Activated CD4-positive, alpha-beta T cell treated with anti-CD3 and anti-CD28 coated beads for 48 hours (primary cell): Measurements from ENCODE around the gene TSPYL6.
"Not testable (repeated sequence)": the region's sequence is repeated elsewhere in the genome, so short reads cannot be mapped to it uniquely, and the experiment has no call there.

Experiments
- DNase-seq: peaks from one replicate; pipeline ENCODE4 v3.0.0-alpha.2; 2020

The TSPYL6 gene

DNA sequence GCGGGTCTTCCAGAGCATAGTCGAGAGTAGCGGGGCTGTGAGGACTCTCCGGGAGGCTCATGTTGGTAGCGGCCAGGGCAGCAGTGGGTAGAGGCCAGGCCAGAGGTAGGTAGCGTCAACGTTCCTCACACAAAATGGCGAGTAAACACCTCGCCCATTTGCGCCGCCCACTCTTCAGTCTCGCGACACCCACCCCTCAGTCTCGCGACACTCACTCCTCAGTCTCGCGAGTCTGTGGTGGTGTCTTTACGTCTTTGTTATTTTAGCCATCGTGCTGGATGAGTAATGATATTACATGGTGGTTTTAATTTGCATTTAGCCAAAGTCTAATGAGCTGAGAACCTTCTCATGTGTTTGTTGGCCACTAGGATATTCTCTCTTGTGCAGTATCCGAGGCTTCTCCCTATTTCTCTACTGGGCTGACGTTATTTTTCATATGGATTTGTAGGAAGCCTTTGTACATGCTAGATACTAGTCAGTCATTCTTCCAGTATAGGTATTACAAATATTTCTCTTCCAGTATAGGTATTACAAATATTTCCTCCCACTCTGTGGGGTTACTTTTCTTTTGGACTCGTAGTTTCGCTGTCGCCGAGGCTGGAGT lies at the start of gene TSPYL6:
TSS of gene TSPYL6 (minus strand) at position 139 of the 604 bp plus-strand sequence. CDS start at position 61, 78 bp downstream.
- no peak for DNase-seq

GRCh38 chr2:54303631-54304030 lies 47.6 kb upstream of the TSPYL6 start:
- no peak for DNase-seq

DNA sequence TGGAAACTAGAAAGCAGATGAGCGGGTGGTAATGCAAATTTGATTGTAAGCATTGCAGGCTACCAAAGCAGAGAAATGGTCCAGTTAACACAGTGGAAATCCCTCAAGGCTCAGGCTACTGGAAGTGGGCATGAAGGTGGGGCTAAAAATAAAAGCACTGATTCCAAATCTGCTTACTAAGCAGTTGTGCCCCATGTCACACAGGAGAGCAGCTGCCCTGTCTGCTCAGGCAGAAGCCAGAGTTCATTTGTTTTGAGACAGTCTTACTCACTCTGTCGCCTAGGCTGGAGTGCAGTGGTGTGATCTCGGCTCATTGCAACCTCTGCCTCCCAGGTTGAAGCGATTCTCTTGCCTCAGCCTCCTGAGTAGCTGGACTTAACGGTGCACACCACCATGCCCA lies 42.5 kb upstream of the TSPYL6 start:
- no peak for DNase-seq

- no peak for DNase-seq
Measured at GRCh38 chr2:54295911-54296310, 39.9 kb upstream of the TSPYL6 start.

DNA sequence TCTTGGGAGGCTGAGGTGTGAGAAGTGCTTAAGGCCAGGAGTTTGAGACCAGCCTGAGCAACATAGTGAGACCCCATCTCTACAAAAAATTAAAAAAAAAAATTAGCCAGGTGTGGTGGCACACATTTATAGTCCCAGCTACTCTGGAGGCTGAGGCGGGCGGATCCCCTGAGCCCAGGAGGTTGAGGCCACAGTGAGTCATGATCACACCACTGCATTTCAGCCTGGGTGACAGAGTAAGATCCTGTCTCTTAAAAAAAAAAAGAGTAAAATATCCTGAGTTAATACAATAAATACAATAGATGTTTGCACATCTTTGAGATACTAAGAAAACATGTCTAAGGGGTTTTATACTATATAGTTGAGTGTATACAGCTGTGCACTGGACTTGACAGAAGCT lies 38.6 kb upstream of the TSPYL6 start:
- not testable (repeated sequence) for DNase-seq

DNA sequence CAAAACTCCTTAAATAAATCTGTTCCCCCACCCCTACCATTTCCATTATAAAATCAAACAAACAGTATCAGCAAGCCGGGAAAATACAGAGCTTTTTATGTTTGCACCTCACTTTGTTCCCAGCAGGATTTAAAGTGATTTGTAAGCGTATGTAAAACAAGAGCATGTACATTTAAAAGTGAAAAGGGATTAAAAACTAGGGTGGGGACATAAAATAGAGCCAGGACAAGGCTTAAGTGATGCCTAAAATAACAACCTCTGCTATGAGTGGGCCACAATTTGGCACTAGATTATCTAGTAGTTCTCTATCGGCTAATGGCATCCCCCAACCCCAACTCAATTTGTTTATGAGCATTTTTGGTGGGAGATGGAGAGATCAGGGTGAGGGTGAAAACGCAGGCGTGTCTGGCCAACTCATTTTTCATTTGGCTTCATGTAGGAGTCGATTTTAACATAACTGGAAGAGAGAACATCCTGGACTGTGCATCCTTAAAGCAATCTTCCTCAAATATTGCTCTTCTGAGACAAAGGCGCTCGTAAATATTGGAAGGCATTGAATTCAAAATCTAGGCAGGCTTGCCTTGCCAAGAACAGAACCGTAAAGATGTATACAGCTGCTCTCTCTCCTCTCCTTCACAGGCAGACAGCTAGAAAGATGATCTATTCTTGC lies 34.5 kb upstream of the TSPYL6 start:
- DNase-seq = no peak

- no peak for DNase-seq
Measured at GRCh38 chr2:54289917-54290316, 33.9 kb upstream of the TSPYL6 start.

GRCh38 chr2:54287532-54287931 lies 31.5 kb upstream of the TSPYL6 start:
- no peak for DNase-seq

DNA sequence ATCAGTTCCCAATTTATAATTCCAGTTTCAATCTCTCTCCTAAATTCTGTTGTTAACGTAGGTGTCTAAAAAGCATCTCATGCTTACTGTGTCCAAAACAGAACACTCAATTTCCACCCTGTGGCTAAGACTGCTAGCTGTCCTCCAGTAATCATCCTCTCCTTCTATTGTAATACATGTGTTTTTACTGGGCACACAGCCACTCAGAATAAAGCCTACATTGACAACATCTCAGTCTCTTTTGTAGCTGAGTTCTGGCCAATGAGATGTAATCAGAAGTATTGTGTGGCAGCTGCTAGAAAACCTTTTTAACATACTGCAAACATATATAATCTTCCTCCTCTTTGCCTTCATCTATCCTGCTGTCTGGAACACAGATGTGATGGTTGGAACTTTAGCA lies 29.4 kb upstream of the TSPYL6 start:
- no peak for DNase-seq

- DNase-seq = no peak
Measured at GRCh38 chr2:54284826-54285225, 28.8 kb upstream of the TSPYL6 start.

- DNase-seq = no peak
Measured at GRCh38 chr2:54279385-54279784, 23.4 kb upstream of the TSPYL6 start.

DNA sequence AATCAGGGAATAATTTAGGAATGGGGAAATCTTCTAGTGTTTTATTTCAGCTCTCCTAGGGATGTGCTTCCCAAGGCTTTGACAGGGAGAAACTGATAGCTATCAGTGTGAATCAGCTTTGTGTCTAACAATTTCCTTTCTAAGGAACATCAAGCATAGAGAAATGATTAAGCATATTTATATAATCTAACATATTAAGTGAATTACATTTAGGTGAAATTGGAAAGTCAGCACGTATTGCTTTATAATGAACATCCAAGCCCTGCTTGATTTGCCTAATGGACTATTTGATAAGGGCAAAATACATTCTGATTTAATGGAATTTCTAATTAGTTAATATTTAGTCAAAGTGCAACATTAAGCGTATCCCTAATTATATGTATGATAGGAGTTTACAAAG lies 19.5 kb upstream of the TSPYL6 start:
- no peak for DNase-seq

- no peak for DNase-seq
Measured at GRCh38 chr2:54274781-54275242, 18.8 kb upstream of the TSPYL6 start.

DNA sequence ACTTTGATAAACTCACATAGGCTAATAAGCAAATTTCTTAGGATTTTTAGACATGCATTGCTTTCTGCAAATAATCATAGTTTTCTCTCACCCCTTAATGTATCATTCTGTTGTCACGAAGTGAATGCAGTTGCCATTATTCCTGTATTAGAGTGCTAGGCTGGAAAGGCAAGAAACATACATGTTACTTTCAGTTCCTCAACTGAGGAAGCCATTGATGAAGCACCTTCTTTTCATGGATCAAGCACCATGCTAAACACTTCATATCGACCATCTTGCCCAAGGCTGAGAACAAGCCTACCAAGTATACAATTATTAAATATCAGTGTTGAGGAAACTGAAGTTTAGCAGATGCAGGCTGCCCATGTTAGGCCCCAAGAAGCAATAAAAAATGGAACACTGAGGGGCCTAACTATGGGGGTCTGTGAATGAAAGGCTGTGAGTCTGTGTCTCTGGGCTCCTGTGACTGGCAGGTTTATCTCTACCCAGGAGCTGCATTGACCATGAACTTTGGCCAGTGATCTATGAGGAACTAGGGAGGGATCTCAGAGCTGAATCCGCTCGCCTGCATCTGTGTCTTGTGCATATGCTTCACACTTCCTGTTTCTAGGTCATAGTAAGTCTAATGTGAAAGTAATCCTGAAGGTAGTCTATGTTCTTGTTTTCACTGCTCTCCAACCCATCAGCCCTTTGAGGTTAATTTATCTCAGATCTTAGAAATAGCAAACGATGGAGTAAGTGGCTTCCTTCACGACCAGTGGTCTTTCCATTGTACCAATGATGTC lies 16.0 kb upstream of the TSPYL6 start:
- no peak for DNase-seq

GRCh38 chr2:54271189-54271588 lies 15.2 kb upstream of the TSPYL6 start:
- DNase-seq = no peak

DNA sequence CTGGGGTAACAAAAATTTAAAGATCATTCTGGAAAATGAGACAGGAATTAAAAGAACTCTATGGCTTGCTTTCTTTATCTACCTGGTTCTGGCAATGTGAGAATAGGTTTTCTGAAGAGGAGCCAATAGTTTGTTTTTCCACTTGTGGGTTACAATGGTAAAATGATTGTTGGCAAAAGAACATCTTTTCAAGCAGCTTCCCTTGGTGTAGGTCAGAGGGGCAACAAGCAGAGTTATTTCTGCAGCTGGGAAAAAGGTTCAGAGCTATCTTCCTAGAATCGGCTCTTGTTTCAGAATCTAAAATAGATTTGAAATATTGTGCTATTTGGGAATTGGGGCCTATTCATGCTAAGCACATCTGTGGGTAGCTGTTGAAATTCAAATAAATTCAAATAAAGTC lies 11.5 kb upstream of the TSPYL6 start:
- no peak for DNase-seq

DNA sequence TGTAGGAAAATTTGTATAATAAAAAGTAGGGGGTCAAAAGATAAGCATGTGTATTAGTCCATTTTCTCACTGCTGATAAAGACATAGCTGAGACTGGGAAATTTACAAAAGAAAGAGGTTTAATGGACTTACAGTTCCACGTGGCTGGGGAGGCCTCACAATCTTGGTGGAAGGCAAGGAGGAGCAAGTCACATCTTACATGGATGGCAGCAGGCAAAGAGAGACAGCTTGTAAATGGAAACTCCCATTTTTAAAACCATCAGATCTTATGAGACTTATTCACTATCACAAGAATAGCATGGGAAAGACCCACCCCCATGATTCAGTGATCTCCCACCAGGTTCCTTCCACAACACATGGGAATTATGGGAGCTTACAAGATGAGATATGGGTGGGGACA lies 9.1 kb upstream of the TSPYL6 start:
- not testable (repeated sequence) for DNase-seq

- no peak for DNase-seq
Measured at GRCh38 chr2:54262015-54262765, 6.2 kb upstream of the TSPYL6 start.

DNA sequence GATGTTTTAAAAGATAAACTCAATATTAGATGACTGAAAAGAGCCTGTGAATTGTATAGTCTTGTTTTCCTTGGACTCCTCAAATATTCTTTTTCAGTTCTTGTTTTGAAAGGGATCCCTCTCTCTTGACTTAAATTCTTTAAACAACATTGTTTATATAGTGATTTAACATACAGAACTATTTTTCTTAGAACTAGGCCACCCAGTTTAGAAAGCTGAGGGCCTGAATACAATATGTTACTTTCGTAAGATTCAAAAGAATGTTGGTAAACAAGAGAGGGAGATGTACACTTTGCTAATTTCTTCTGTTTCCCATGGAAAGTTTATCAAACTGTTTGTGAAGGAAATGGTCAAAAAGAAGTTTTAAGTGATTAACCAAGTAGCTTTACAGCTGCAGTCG lies 5.5 kb upstream of the TSPYL6 start:
- DNase-seq = no peak

DNA sequence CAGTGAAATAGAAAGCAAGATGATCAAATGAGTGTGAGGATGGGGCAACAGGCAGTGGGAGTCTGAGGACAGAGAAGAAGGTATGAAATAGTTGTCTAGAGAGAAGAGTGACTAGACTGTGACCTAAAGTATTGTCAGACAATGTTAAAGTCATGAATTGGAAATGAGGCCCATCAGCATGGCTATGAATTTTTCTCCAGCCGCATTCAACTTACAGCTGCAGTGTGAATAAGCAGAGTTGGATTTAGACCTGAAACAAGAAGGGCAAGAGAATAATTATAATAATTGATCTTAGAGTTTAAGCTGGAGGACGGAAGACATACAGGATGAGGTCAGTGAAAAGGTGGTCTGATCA lies 4.2 kb upstream of the TSPYL6 start:
- DNase-seq = no peak

GRCh38 chr2:54259413-54260240 lies 3.6 kb upstream of the TSPYL6 start:
- no peak for DNase-seq

DNA sequence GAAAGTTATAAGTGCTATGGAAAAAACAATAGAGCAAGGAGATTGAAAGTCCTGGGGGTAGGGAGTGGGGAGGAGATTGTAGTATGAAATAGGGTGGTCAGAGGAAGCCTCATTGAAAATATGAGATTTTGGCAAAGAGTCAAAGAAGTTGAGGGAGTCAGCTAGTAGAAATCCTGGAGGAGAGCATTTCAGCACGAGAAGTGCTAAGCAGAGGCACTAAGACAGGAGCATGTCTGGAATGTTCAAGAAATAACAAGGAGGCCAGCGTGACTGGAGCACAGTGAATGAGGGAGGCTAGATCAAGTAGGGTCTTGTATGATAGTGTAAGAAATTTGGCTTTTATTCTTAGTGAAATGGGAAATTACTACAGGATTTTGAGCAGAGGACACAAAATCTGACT lies 2.1 kb upstream of the TSPYL6 start:
- DNase-seq = no peak
